K562 (cell line): Measurements from ENCODE around the gene LITAF. TPM values are rescaled to one million over a fixed set of nuclear protein-coding genes. Genes with fewer than 3 reads are reported as not detected.

Source experiments
- ATF3 ChIP-seq, 2 experiments: fragments of 450-650 bp in 1 of 2; sonication (generic) in 1 of 2; formaldehyde crosslinking in 1 of 2; IDR thresholded peaks in 1 of 2; conservative IDR thresholded peaks in 1 of 2; 2 replicates each; pipeline versions ENCODE4 v1.6.1 to v1.8.1; 2016 to 2023; ENCODE audit warnings: mild to moderate bottlenecking in 2 of 2, moderate library complexity in 2 of 2, inconsistent platforms in 1 of 2, missing genetic modification reagents in 1 of 2
- BRF1 ChIP-seq: IDR thresholded peaks from 3 replicates; pipeline ENCODE4 v1.6.1; 2011; ENCODE audit warnings: borderline replicate concordance, mild to moderate bottlenecking; ENCODE audit not compliant: insufficient read length; ENCODE audit errors: extremely low read depth
- CHD1 ChIP-seq: fragments of 200-600 bp; sonication (generic); IDR thresholded peaks from one replicate; pipeline ENCODE4 v1.6.1; 2012; ENCODE audit warnings: mild to moderate bottlenecking, moderate library complexity, low read length, inconsistent platforms
- FOXJ2 ChIP-seq: fragments of 200-800 bp; sonication (Bioruptor generic); IDR thresholded peaks from 2 replicates; pipeline ENCODE4 v1.6.1; 2016; ENCODE audit warnings: missing genetic modification characterization, missing compliant biosample characterization
- HDAC2 ChIP-seq: fragments of 450-650 bp; IDR thresholded peaks from 2 replicates; pipeline ENCODE4 v1.6.1; 2016; ENCODE audit warnings: mild to moderate bottlenecking
- KLF6 ChIP-seq: fragments of 250-450 bp; sonication (Bioruptor Pico); IDR thresholded peaks from 2 replicates; pipeline ENCODE4 v1.4.0; 2020; ENCODE audit warnings: mild to moderate bottlenecking, moderate library complexity, borderline replicate concordance
- MCM5 ChIP-seq: fragments of 450-650 bp; IDR thresholded peaks from 2 replicates; pipeline ENCODE4 v1.6.1; 2016; ENCODE audit warnings: low read depth
- MCM7 ChIP-seq, 2 experiments: fragments of 450-650 bp; IDR thresholded peaks; 2 replicates each; pipeline ENCODE4 v1.6.1; 2016 to 2018
- NR2C2 ChIP-seq, 2 experiments: fragments of 200-800 bp in 1 of 2; sonication (Bioruptor generic) in 1 of 2; sonication (generic) in 1 of 2; formaldehyde crosslinking in 1 of 2; IDR thresholded peaks; 2 replicates each; pipeline versions ENCODE4 v1.6.1 to v1.8.0; 2016 to 2022; ENCODE audit warnings: mild to moderate bottlenecking in 1 of 2, missing compliant biosample characterization in 1 of 2, missing genetic modification characterization in 1 of 2, missing genetic modification reagents in 1 of 2
- POLR3A ChIP-seq: IDR thresholded peaks from 2 replicates; pipeline ENCODE4 v1.6.1; 2011; ENCODE audit warnings: borderline replicate concordance, mild to moderate bottlenecking, moderate library complexity; ENCODE audit not compliant: insufficient read length, insufficient read depth; ENCODE audit errors: extremely low read depth
- POU5F1 ChIP-seq: fragments of 150-350 bp; IDR thresholded peaks from 2 replicates; pipeline ENCODE4 v1.6.1; 2014; ENCODE audit warnings: borderline replicate concordance, low read length, low read depth, mild to moderate bottlenecking; ENCODE audit not compliant: partially characterized antibody
- RAD51 ChIP-seq: fragments of 450-650 bp; IDR thresholded peaks from 2 replicates; pipeline ENCODE4 v1.7.1; 2016; ENCODE audit warnings: low read depth, mild to moderate bottlenecking, borderline replicate concordance
- RBM17 ChIP-seq: fragments of 200-400 bp; formaldehyde crosslinking; IDR thresholded peaks from 2 replicates; pipeline ENCODE4 v1.6.1; 2017; ENCODE audit warnings: low read depth, mild to moderate bottlenecking, low read length, borderline replicate concordance
- RNF219 ChIP-seq: fragments of 250-450 bp; sonication (Bioruptor Pico); IDR thresholded peaks from 2 replicates; pipeline ENCODE4 v1.5.0; 2022; ENCODE audit warnings: mild to moderate bottlenecking
- SMARCA4 ChIP-seq: fragments of 450-650 bp; IDR thresholded peaks from 2 replicates; pipeline ENCODE4 v1.6.1; 2016
- SMARCB1 ChIP-seq: IDR thresholded peaks from 2 replicates; pipeline ENCODE4 v1.6.1; 2011; ENCODE audit warnings: improper control_type of control experiment, low read depth; ENCODE audit not compliant: insufficient read length
- SRSF9 ChIP-seq: fragments of 200-400 bp; formaldehyde crosslinking; IDR thresholded peaks from 2 replicates; pipeline ENCODE4 v1.6.1; 2017; ENCODE audit warnings: low read depth, low read length, borderline replicate concordance
- TAF1 ChIP-seq: IDR thresholded peaks from 2 replicates; pipeline ENCODE4 v1.6.1; 2011; ENCODE audit warnings: mild to moderate bottlenecking, low read length, moderate library complexity; ENCODE audit not compliant: insufficient read depth, control insufficient read depth, severe bottlenecking; ENCODE audit errors: extremely low read depth
- ZBTB17 ChIP-seq: fragments of 450-650 bp; formaldehyde crosslinking; IDR thresholded peaks from 2 replicates; pipeline ENCODE4 v1.4.0; 2020; ENCODE audit warnings: mild to moderate bottlenecking
- ZNF175 ChIP-seq: fragments of 200-800 bp; sonication (Bioruptor generic); IDR thresholded peaks from 2 replicates; pipeline ENCODE4 v1.6.1; 2016; ENCODE audit warnings: low read depth, mild to moderate bottlenecking, missing genetic modification characterization, missing compliant biosample characterization
- ZNF197 ChIP-seq: fragments of 200-800 bp; sonication (Bioruptor generic); IDR thresholded peaks from 2 replicates; pipeline ENCODE4 v1.6.1; 2016; ENCODE audit warnings: low read depth, missing genetic modification characterization, missing compliant biosample characterization
- ZNF263 ChIP-seq: sonication (generic); formaldehyde crosslinking; IDR thresholded peaks from 2 replicates; pipeline ENCODE4 v1.8.0; 2022; ENCODE audit warnings: mild to moderate bottlenecking, missing genetic modification reagents, borderline replicate concordance
- ZNF507 ChIP-seq: conservative IDR thresholded peaks from 2 replicates; pipeline ENCODE4 v1.6.1; 2017; ENCODE audit warnings: missing genetic modification characterization, missing compliant biosample characterization
- ZNF644 ChIP-seq: fragments of 200-800 bp; sonication (Bioruptor generic); IDR thresholded peaks from 2 replicates; pipeline ENCODE4 v1.6.1; 2016; ENCODE audit warnings: low read depth, missing genetic modification characterization, missing compliant biosample characterization
- ZNF707 ChIP-seq: fragments of 250-450 bp; sonication (Bioruptor Pico); conservative IDR thresholded peaks from 2 replicates; pipeline ENCODE4 v1.8.0; 2022; ENCODE audit warnings: inconsistent platforms, mild to moderate bottlenecking, moderate library complexity
- ZNF79 ChIP-seq: fragments of 250-450 bp; sonication (Bioruptor Pico); IDR thresholded peaks from 2 replicates; pipeline ENCODE4 v1.4.0; 2020; ENCODE audit warnings: low read depth, mild to moderate bottlenecking, moderate library complexity
- polyA plus RNA-seq, 8 experiments: library from polyadenylated mRNA; depleted of rRNA in 4 of 8; stranded (reverse) in 5 of 8; unstranded in 3 of 8; fragments of >200 nt; fragmentation: Nextera tagmentation in 2 of 8; fragmentation: Illumina TruSeq in 1 of 8; extraction: Ambion mirVana in 2 of 8; extraction: Trizol in 1 of 8; gene quantifications; 2 replicates each; pipeline versions ENCODE4 v1.2.1 to v1.2.3, GENCODE V29; 2011 to 2014; ENCODE audit warnings: inconsistent platforms in 1 of 8, missing spikeins in 1 of 8
- total RNA-seq, 7 experiments: library from RNA; depleted of rRNA in 6 of 7; stranded (reverse); fragments of >200 nt in 6 of 7; fragmentation: Illumina TruSeq in 2 of 7; extraction: Trizol in 2 of 7; gene quantifications; 2 replicates each; pipeline versions ENCODE4 v1.2.1 to v1.2.3, GENCODE V29; 2011 to 2021; ENCODE audit warnings: low replicate concordance in 1 of 7

Gene LITAF
- total and polyA plus RNA-seq, 9 of the 15 experiments (the other 6 are each of a cell fraction or from before 2014, with no cell fraction given) = 4.1 to 17.8 (median 11.9) TPM

- TF ChIP-seq ZNF644 (tag) (peak; percentile 65), FOXJ2 (tag) (peak; percentile 84), ZNF79 (CRISPR knock-in tag) (no peak), RAD51 (no peak), ZNF175 (CRISPR knock-in tag) (peak; percentile 81; the same call in 1 of the 2 replicates), POU5F1 (no peak), POLR3A (no peak), ATF3 (IDR thresholded peaks at IDR 0.05) (peak; percentile 98), ATF3 (CRISPR knock-in tag; conservative IDR thresholded peaks at IDR 0.05) (no peak), ZBTB17 (CRISPR knock-in tag) (no peak), RBM17 (no peak), CHD1 (no peak), SRSF9 (no peak), SMARCB1 (no peak), BRF1 (no peak), HDAC2 (peak; percentile 54; the same call in 1 of the 2 replicates), ZNF707 (CRISPR knock-in tag) (no peak), ZNF507 (no peak), ZNF197 (CRISPR knock-in tag) (peak; percentile 19; the same call in 1 of the 2 replicates), MCM7 (IDR thresholded peaks at IDR 0.05) (no peak), RNF219 (no peak), KLF6 (no peak), MCM5 (no peak), ZNF263 (CRISPR knock-in tag) (no peak), SMARCA4 (peak; percentile 95), NR2C2 (CRISPR knock-in tag; IDR thresholded peaks at IDR 0.05) (no peak), NR2C2 (tag; IDR thresholded peaks at IDR 0.05) (peak; percentile 75), TAF1 (no peak)
Measured at GRCh38 chr16:11627822-11628457, 41.2 kb upstream of the LITAF start (continued).
